Mucosa of descending colon (tissue), 3 donors: ENCODE measurements around the gene PCDHGA8. TPM values are rescaled to one million over a fixed set of nuclear protein-coding genes. Genes with fewer than 3 reads are reported as not detected.
A peak's percentile ranks its signal among the peaks of the same experiment; 100 is the strongest.
"Not testable (repeated sequence)": the region's sequence is repeated elsewhere in the genome, so short reads cannot be mapped to it uniquely, and the experiment has no call there.

Experiments
- ATAC-seq: fragments of 200-7000 bp; cut with Tn5 transposase; one replicate; pipeline ENCODE4 v1.9.1; 2020; ENCODE audit warnings: mild to moderate bottlenecking, moderate library complexity
- DNase-seq, 3 donors: peaks; one replicate each; pipeline ENCODE4 v3.0.0-alpha.2; 2020
- H3K36me3 ChIP-seq: fragments of 200-600 bp; one replicate; pipeline ENCODE4 v1.8.0; 2021; ENCODE audit warnings: low read depth, mild to moderate bottlenecking
- H3K4me1 ChIP-seq: fragments of 200-600 bp; one replicate; pipeline ENCODE4 v1.8.0; 2021; ENCODE audit warnings: low read depth, mild to moderate bottlenecking
- H3K4me3 ChIP-seq: fragments of 200-600 bp; one replicate; pipeline ENCODE4 v1.8.0; 2021; ENCODE audit warnings: mild to moderate bottlenecking
- H3K9me3 ChIP-seq: fragments of 200-600 bp; one replicate; pipeline ENCODE4 v1.8.0; 2021; ENCODE audit warnings: mild to moderate bottlenecking
- intact Hi-C, 2 donors: fragments of 100-400 bp; cut with DNase I in 1 of 2; cut with micrococcal nuclease in 1 of 2; formaldehyde crosslinking; loops; one replicate each; pipeline versions ENCODE4 v1.11.0 to v1.11.1; 2022; cut with DNase I, micrococcal nuclease
- total RNA-seq, 3 donors: library from RNA; stranded (reverse); fragmentation: NEBNext Ultra II Directional in 2 of 3; extraction: Animal tissue kit (Norgen Biotek cat#: 25700) in 2 of 3; gene quantifications; one replicate each; pipeline versions ENCODE4 v1.2.1 to v1.2.4, GENCODE V29; 2021 to 2023
- TF ChIP-seq, protein P1 (sequence below): fragments of 200-600 bp; IDR thresholded peaks from one replicate; pipeline ENCODE4 v1.8.0; 2022; ENCODE audit warnings: antibody characterized with exemption, mild to moderate bottlenecking
- donor health status: DM: no; HTN: no; CAD: no; lungs with moderate emphysema.
- donor health status: DM: no; HTN: no; CAD: no.
- donor health status: DM: no; HTN: yes; CAD: no.

Gene PCDHGA8
- total RNA-seq, 3 donors from 2014 or later: 0.78 to 3.8 (median 0.87) TPM

DNA sequence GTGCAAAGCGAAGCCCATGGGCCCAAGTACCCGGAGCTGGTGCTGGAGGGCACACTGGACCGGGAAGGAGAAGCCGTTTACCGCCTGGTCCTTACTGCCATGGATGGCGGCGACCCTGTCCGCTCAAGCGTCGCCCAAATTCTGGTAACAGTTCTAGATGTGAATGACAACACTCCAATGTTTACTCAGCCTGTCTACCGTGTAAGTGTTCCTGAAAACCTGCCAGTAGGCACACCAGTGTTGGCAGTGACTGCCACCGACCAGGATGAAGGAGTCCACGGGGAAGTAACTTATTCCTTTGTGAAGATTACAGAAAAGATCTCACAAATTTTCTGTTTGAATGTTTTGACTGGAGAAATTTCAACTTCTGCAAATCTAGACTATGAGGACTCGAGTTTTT is 17.8 kb upstream of the PCDHGA8 start:
- Histone ChIP-seq H3K36me3 (no peaks in the 10 kb centered on the region), H3K4me1 (no peaks in the 10 kb centered on the region), H3K4me3 (no peak overlapping the region), H3K9me3 (peaks cover 83% of the 10 kb centered on the region)
- ATAC-seq (no peak), DNase-seq (no peak)
- TF ChIP-seq, protein P1, sequence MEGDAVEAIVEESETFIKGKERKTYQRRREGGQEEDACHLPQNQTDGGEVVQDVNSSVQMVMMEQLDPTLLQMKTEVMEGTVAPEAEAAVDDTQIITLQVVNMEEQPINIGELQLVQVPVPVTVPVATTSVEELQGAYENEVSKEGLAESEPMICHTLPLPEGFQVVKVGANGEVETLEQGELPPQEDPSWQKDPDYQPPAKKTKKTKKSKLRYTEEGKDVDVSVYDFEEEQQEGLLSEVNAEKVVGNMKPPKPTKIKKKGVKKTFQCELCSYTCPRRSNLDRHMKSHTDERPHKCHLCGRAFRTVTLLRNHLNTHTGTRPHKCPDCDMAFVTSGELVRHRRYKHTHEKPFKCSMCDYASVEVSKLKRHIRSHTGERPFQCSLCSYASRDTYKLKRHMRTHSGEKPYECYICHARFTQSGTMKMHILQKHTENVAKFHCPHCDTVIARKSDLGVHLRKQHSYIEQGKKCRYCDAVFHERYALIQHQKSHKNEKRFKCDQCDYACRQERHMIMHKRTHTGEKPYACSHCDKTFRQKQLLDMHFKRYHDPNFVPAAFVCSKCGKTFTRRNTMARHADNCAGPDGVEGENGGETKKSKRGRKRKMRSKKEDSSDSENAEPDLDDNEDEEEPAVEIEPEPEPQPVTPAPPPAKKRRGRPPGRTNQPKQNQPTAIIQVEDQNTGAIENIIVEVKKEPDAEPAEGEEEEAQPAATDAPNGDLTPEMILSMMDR: no peak
- intact Hi-C loops: no loop called here

DNA sequence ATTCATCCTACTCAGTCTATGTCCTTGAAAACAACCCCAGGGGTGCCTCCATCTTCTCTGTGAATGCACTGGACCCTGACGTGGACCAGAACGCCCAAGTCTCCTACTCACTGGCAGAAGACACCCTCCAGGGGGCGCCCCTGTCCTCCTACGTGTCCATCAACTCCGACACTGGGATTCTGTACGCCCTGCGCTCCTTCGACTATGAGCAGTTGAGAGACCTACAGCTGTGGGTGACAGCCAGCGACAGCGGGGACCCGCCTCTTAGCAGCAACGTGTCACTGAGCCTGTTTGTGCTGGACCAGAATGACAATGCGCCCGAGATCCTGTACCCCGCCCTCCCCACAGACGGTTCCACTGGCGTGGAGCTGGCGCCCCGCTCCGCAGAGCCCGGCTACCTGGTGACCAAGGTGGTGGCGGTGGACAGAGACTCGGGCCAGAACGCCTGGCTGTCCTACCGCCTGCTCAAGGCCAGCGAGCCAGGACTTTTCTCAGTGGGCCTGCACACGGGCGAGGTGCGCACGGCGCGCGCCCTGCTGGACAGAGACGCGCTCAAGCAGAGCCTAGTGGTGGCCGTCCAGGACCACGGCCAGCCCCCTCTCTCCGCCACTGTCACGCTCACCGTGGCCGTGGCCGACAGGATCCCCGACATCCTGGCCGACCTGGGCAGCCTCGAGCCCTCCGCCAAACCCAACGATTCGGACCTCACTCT is 16.8 kb upstream of the PCDHGA8 start:
- intact Hi-C loops: not testable (repeated sequence)
- peaks cover 81% of the 10 kb centered on the region for H3K9me3 ChIP-seq

DNA sequence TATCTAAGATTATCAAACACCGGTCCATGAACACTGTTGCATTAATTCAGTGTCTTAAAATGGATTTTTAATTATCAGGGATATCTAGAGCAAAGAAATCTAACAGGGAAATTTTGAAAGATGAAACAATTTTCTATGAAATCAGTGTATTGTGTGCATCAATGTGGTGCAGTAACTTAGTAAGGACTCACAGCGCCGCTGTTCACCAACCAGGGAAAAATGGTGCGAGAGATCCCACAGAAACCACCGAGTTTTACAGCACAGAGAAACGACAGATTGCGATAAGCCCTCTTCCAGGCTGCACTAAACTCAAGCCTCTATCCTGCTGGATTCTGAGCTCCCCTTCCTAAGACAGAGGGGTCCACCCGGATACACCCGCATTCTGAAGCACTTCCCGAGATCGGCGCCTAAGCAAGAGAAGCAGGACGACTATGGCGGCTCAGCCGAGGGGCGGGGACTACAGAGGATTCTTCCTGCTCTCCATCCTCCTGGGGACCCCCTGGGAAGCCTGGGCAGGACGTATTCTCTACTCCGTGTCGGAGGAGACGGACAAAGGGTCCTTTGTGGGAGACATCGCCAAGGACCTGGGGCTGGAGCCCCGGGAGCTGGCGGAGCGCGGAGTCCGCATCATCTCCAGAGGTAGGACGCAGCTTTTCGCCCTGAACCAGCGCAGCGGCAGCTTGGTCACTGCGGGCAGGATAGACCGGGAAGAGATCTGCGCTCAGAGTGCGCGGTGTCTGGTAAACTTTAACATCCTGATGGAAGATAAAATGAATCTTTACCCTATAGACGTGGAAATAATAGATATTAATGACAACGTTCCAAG is 9.8 kb upstream of the PCDHGA8 start, which contains the start of gene PCDHGA7:
Gene PCDHGA7, plus strand, starts transcription at position 274 of the 826 bp plus-strand sequence. Its CDS starts 158 bp downstream, at position 432.
- DNase-seq (no peak), ATAC-seq (peak; percentile 22)
- TF ChIP-seq, protein P1: no peak
- intact Hi-C loops: no loop called here
- Histone ChIP-seq H3K4me3 (no peak within 1 kb of the TSS), H3K36me3 (no peaks in the 10 kb centered on the region), H3K4me1 (no peaks in the 10 kb centered on the region), H3K9me3 (peaks cover 77% of the 10 kb centered on the region)

More for the DNA sequence above, 16.8 kb upstream of the PCDHGA8 start:
- DNase-seq, H3K36me3 ChIP-seq, ATAC-seq, H3K4me1 ChIP-seq, H3K4me3 ChIP-seq: not testable (repeated sequence)

DNA sequence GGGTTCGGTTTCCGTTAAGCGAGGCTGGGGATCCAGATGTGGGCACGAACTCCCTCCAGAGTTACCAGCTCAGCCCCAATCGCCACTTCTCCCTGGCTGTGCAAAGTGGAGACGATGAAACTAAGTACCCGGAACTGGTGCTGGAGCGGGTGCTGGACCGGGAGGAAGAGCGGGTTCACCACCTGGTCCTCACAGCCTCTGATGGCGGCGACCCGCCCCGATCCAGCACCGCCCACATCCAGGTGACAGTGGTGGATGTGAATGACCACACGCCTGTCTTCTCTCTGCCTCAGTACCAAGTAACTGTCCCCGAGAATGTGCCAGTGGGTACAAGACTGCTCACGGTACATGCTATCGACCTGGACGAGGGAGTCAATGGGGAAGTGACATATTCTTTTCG is 9.1 kb upstream of the PCDHGA8 start:
- no peak for DNase-seq
- TF ChIP-seq, protein P1: no peak
- Histone ChIP-seq H3K4me3 (no peak overlapping the region), H3K9me3 (peaks cover 74% of the 10 kb centered on the region), H3K36me3 (no peaks in the 10 kb centered on the region), H3K4me1 (no peaks in the 10 kb centered on the region)
- ATAC-seq: no peak
- intact Hi-C loops: no loop called here

DNA sequence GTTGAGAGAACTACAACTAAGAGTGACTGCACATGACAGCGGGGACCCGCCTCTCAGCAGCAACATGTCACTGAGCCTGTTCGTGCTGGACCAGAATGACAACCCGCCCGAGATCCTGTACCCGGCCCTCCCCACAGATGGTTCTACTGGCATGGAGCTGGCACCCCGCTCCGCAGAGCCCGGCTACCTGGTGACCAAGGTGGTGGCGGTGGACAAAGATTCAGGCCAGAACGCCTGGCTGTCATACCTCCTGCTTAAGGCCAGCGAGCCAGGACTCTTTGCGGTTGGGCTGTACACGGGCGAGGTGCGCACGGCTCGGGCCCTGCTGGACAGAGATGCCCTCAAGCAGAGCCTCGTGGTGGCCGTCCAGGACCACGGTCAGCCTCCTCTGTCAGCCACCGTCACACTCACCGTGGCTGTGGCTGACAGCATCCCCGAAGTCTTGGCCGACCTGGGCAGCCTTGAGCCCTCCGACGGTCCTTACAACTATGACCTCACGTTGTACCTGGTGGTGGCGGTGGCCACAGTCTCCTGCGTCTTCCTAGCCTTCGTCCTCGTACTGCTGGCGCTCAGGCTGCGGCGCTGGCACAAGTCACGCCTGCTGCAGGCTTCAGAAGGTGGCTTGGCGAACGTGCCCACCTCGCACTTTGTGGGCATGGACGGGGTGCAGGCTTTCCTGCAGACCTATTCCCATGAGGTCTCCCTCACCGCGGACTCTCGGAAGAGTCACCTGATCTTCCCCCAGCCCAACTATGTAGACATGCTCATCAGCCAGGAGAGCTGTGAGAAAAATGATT is 7.8 kb upstream of the PCDHGA8 start:
- no peak for ATAC-seq
- Histone ChIP-seq H3K4me3 (no peak overlapping the region), H3K36me3 (no peaks in the 10 kb centered on the region), H3K9me3 (peaks cover 88% of the 10 kb centered on the region), H3K4me1 (no peaks in the 10 kb centered on the region)
- DNase-seq: no peak
- TF ChIP-seq, protein P1: no peak
- intact Hi-C loops: no loop called here

DNA sequence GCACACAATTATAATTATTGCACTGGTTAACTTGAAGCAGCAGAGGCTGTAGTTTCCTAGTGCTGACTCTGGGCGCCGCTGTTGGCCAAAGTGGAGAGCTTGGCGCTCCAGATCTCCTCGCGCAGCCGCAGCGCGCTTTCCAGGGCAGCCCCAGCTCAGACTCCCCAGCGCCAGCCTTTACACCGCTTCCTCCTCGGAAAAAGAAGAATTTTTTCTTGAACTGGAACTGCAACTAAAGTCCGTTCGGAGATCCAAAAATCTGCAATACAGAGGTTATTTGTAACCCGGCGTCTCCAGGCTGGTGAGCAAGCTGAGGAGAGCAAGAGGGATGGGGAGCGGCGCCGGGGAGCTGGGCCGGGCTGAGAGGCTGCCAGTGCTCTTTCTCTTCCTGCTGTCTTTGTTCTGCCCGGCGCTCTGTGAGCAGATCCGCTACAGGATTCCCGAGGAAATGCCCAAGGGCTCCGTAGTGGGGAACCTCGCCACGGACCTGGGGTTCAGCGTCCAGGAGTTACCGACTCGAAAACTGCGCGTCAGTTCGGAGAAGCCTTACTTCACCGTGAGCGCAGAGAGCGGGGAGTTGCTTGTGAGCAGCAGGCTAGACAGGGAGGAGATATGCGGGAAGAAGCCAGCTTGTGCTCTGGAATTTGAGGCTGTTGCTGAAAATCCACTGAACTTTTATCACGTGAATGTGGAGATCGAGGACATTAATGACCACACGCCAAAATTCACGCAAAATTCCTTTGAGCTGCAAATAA is 4.7 kb upstream of the PCDHGA8 start, which contains the start of gene PCDHGB4:
Gene PCDHGB4, plus strand, starts transcription at position 142 of the 755 bp plus-strand sequence. Its CDS starts 187 bp downstream, at position 329.
- H3K4me3 ChIP-seq, intact Hi-C loops, H3K4me1 ChIP-seq, H3K36me3 ChIP-seq: not testable (repeated sequence)
- H3K9me3 ChIP-seq: peaks cover 92% of the 10 kb centered on the region
- peak; percentile 63 for ATAC-seq
- peak in 1 of 3 donors; percentile 21 for DNase-seq
